LNCAP (cell line): ENCODE data around the gene REEP3.

ENCODE experiments used
- CTCF ChIP-seq: fragments of 450-650 bp; IDR thresholded peaks from 2 replicates; pipeline ENCODE4 v1.5.1; 2017; ENCODE audit warnings: mild to moderate bottlenecking

The REEP3 gene

GRCh38 chr10:63520500-63521415 lies at the start of gene REEP3:
Gene REEP3 (plus strand): TSS chr10:63521401. CDS start chr10:63521546, 145 bp downstream.
- no peak for TF ChIP-seq CTCF

DNA sequence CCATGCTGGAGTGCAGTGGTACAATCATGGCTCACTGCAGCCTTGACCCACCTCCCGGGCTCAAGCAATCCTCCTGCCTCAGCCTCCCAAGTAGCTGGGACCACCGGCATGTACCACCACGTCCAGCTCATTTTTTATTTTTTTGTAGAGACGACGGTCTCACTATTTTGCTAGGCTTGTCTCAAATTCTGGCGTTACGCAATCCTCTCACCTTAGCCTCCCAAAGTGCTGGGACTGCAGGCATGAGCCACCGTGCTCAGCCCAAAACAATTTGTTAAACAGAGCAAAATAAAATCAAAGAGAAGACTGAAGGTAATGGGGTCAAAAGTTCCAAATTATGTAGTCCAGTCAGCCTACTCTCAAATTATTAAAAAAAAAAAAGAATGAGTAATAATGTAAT lies 46.7 kb upstream of the REEP3 start:
- no peak for TF ChIP-seq CTCF

DNA sequence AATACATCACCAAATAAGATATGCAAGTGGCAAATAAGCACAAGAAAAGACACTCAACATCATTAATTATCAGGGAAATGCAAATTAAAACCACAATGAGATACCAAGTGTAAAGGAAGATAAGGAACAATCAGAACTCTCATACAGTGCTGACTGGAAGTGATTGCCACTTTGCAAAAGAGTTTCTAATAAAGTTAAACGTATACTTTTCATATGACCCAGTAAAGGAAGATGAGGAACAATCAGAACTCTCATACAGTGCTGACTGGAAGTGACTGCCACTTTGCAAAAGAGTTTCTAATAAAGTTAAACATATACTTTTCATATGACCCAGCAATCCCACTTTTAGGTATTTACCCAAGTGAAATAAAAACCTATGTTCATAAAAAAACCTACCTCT lies 43.3 kb upstream of the REEP3 start:
- TF ChIP-seq CTCF, result no peak

GRCh38 chr10:63478564-63478963 lies 42.6 kb upstream of the REEP3 start:
- no peak for TF ChIP-seq CTCF

DNA sequence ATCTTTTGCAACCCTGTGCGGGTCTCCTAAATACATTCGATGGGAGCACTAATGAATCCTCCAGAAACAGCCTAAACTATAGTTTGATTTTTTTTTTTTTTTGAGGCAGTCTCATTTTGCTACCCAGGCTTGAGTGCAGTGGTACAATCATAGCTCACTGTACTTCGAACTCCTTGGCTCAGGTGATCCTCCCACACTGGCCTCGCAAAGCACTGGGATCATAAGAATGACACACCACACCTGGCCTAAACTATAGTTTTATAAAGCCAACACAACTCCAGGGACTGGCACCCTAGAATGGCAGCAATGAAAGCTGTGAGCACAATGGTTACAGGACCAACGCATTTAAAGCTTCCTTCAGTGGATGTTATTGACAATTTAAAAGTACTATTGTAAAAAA lies 41.0 kb upstream of the REEP3 start:
- TF ChIP-seq CTCF, result no peak

- TF ChIP-seq CTCF, result no peak
Measured at GRCh38 chr10:63481815-63482421, 39.3 kb upstream of the REEP3 start.

- TF ChIP-seq CTCF, result no peak
Measured at GRCh38 chr10:63483983-63484382, 37.2 kb upstream of the REEP3 start.
